Measurements from ENCODE around the gene ZNF674. TPM values are rescaled to one million over a fixed set of nuclear protein-coding genes. Genes with fewer than 3 reads are reported as not detected.

ZNF674 gene
- total RNA-seq, 1 experiment from 2014 or later: 5.8 TPM

DNA sequence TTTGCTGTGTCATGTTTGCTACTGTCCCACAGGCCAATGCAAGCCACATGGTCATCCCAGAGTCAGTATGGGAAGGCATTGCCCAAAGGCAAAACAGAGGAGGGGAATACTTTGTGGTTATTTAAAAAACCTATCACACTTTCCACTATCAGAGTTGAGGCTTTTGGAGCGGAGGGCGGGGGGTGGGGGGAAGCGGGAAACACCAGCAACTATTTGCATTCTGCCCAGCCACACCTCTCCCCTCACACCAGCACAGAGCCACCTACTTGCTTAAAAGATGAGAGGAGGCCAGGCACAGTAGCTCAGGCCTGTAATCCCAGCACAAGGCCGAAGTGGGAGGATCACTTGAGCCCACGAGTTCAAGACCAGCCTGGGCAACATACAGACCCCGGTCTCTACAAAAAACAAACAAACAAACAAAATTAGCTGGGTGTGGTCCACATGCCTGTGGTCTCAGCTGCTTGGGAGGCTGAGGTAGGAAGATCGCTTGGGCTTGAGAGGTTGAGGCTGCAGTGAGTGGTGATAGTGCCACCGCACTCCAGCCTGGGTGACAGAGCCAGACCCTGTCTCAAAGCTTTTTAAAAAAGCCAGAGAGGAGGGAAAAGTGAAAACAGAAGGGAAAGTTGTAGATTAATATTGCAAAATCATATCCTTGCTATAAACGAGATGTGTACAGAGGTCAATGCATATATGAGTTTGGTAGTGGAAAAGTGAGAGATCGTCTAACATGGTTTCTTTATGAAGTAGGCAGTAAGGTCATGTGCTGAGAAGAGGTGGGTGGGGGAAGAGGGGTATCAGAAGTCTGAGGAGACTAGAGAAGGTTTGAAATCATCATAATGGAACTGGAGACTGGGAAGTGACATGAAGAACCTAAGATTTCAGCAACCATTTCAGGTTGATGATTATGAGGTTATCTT, 26.5 kb upstream of the ZNF674 start:
- no peak for DNase-seq (ENCODE audit: low spot score)
- Histone ChIP-seq H3K27ac (ENCODE audit: low read depth, low read length, poor library complexity, severe bottlenecking) (no peak overlapping the region), H3K27me3 (replicated peaks; ENCODE audit: insufficient read depth, low read depth, low read length, poor library complexity) (no peaks in the 10 kb centered on the region), H3K9me3 (ENCODE audit: low read depth, low read length, poor library complexity, severe bottlenecking) (no peaks in the 10 kb centered on the region), H3K4me1 (ENCODE audit: insufficient read depth, low read length, poor library complexity, severe bottlenecking) (peaks cover 9% of the 10 kb centered on the region), H3K36me3 (ENCODE audit: insufficient read depth, low read length, poor library complexity, severe bottlenecking) (no peaks in the 10 kb centered on the region), H3K4me3 (ENCODE audit: low read depth, low read length, poor library complexity, severe bottlenecking) (no peak overlapping the region)
- ChIA-PET CTCF (no interaction called here), POLR2A (ENCODE audit: low non-redundant PET) (no interaction called here)
- BruUV-seq (replicated peaks): no TSS peak
- intact Hi-C loops (cut with micrococcal nuclease; ENCODE audit: unreplicated experiment): loop anchor here (2.0 kb wide), 1 partner anchor 71 kb away; no protein-coding TSS in a partner anchor
- TF ChIP-seq CTCF (conservative IDR thresholded peaks at IDR 0.05; ENCODE audit: low read depth, low read length): no peak
- TF ChIP-seq EZH2 (IDR thresholded peaks at IDR 0.05; ENCODE audit: borderline replicate concordance, low read depth, low read length, poor library complexity, severe bottlenecking): no peak

- TF ChIP-seq CTCF (conservative IDR thresholded peaks at IDR 0.05; ENCODE audit: low read depth, low read length): no peak
- TF ChIP-seq EZH2 (IDR thresholded peaks at IDR 0.05; ENCODE audit: borderline replicate concordance, low read depth, low read length, poor library complexity, severe bottlenecking): no peak
- no peaks in the 10 kb centered on the region for H3K4me1 ChIP-seq (ENCODE audit: insufficient read depth, low read length, poor library complexity, severe bottlenecking)
- no peak overlapping the region for H3K4me3 ChIP-seq (ENCODE audit: low read depth, low read length, poor library complexity, severe bottlenecking)
- intact Hi-C loops (cut with micrococcal nuclease; ENCODE audit: unreplicated experiment): no loop called here
- DNase-seq (ENCODE audit: low spot score): no peak
- BruUV-seq (replicated peaks): no TSS peak
- H3K27me3 ChIP-seq (replicated peaks; ENCODE audit: insufficient read depth, low read depth, low read length, poor library complexity): no peaks in the 10 kb centered on the region
- CTCF ChIA-PET: no interaction called here
- no peaks in the 10 kb centered on the region for H3K9me3 ChIP-seq (ENCODE audit: low read depth, low read length, poor library complexity, severe bottlenecking)
- POLR2A ChIA-PET (ENCODE audit: low non-redundant PET): interaction anchor here (0.6 kb wide), 1 partner anchor 452 kb away, joined by 6 read pairs; no protein-coding TSS in a partner anchor
- no peak overlapping the region for H3K27ac ChIP-seq (ENCODE audit: low read depth, low read length, poor library complexity, severe bottlenecking)
- no peaks in the 10 kb centered on the region for H3K36me3 ChIP-seq (ENCODE audit: insufficient read depth, low read length, poor library complexity, severe bottlenecking)
Measured at GRCh38 chrX:46569621-46570020, 24.4 kb upstream of the ZNF674 start.

- intact Hi-C loops (cut with micrococcal nuclease; ENCODE audit: unreplicated experiment): no loop called here
- Histone ChIP-seq H3K4me3 (ENCODE audit: low read depth, low read length, poor library complexity, severe bottlenecking) (no peak overlapping the region), H3K4me1 (ENCODE audit: insufficient read depth, low read length, poor library complexity, severe bottlenecking) (no peaks in the 10 kb centered on the region), H3K27ac (ENCODE audit: low read depth, low read length, poor library complexity, severe bottlenecking) (no peak overlapping the region), H3K36me3 (ENCODE audit: insufficient read depth, low read length, poor library complexity, severe bottlenecking) (no peaks in the 10 kb centered on the region), H3K9me3 (ENCODE audit: low read depth, low read length, poor library complexity, severe bottlenecking) (no peaks in the 10 kb centered on the region), H3K27me3 (replicated peaks; ENCODE audit: insufficient read depth, low read depth, low read length, poor library complexity) (no peaks in the 10 kb centered on the region)
- ChIA-PET POLR2A (ENCODE audit: low non-redundant PET) (interaction anchor here (0.6 kb wide), 2 partner anchors 8 to 145 kb away, joined by 6 to 8 read pairs; no protein-coding TSS in a partner anchor), CTCF (no interaction called here)
- TF ChIP-seq EZH2 (IDR thresholded peaks at IDR 0.05; ENCODE audit: borderline replicate concordance, low read depth, low read length, poor library complexity, severe bottlenecking): no peak
- TF ChIP-seq CTCF (conservative IDR thresholded peaks at IDR 0.05; ENCODE audit: low read depth, low read length): no peak
- BruUV-seq (replicated peaks): no TSS peak
- no peak for DNase-seq (ENCODE audit: low spot score)
Measured at GRCh38 chrX:46567388-46567787, 22.2 kb upstream of the ZNF674 start.
